Activated T-helper 1 cell treated with Interleukin-2 at 50 U/mL for 16 hours (primary cell): ENCODE data around the gene ELP5.

Source experiments
- DNase-seq: peaks from one replicate; pipeline ENCODE4 v3.0.0-alpha.2; 2020; ENCODE audit warnings: low read depth

ELP5 gene

DNA sequence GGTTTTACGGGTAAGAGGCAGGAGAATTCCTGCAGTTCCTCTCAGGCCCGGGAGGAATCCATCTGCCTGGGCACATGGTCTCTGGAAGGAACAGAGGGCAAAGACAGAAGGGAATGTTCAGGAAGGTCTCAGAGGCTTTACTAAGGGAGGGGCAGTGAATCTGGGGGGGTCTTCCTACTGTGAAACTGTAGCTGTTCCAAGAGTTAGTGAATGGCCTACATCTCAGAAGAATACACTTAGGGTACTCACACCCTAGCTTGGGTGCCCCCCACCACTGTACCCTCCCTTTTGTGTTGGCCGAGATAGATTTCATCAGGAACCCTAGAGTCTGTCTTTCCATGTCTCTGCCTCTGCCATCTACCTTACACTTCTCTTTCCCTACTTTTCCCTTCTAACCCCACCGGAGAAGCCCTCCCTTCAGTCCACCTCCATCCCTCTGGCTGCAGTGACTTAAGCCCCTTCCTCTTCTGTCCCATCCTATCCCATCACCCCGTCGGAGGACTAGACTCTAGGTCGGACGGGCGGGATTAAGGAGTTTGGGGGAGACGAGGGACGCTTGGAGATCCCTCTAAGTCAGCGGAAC, 32.7 kb upstream of the ELP5 start:
- DNase-seq = no peak

DNA sequence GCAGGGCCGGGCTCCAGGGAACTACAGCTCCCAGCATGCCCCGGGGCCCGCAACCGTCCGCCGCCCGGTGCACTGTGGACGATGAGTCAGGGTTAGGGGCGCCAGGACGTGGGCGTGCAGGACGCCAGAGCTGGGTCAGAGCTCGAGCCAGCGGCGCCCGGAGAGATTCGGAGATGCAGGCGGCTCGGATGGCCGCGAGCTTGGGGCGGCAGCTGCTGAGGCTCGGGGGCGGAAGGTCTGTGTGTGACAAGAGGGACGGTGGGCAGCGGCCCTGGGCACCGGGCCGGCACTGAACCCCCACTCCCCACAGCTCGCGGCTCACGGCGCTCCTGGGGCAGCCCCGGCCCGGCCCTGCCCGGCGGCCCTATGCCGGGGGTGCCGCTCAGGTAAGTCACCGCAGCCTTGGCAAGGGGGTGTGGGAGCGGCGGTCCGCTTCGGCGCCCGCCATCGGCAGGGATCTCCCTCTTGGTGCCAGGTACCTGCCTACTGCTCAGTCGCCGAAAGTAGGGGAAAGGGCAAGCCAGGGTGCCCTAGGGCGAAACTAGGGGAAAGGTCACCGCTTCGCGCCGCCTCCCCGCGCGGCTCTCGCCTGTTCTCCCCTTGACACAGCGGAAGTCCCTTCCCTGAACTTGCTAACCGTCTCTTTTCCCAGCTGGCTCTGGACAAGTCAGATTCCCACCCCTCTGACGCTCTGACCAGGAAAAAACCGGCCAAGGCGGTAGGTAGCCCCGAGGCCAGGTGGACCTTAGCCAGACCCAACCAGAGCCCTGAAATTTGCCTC, 32.0 kb upstream of the ELP5 start, which contains the start of the genes ACADVL and DLG4:
TSS of gene ACADVL (plus strand) at position 127 of the 781 bp plus-strand sequence. CDS start at position 174, 47 bp downstream.
TSS of gene DLG4 (minus strand) at position 25 of the 781 bp plus-strand sequence.
- DNase-seq = peak; percentile 59

DNA sequence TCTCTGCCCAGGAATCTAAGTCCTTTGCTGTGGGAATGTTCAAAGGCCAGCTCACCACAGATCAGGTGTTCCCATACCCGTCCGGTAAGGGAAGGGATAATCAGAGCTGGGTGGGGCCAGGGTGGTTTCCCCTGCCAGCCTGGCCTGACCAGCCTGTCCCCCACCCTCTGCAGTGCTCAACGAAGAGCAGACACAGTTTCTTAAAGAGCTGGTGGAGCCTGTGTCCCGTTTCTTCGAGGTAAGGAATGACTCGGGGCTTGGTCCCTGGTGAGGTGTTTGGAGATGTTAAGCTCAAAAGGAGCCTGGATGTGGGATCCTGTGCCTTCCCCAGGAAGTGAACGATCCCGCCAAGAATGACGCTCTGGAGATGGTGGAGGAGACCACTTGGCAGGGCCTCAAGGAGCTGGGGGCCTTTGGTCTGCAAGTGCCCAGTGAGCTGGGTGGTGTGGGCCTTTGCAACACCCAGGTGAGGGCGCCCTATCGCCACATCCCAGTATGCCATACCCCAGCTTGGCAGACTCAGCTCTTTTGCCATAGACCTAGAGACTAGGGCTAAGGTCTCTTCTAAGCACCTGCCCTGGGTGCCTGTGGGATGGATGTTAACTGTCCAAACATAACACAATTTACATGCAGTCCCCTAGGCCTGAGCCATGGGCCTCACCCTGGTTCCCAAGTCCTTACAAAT, 31.3 kb upstream of the ELP5 start:
- peak; percentile 37 for DNase-seq

DNA sequence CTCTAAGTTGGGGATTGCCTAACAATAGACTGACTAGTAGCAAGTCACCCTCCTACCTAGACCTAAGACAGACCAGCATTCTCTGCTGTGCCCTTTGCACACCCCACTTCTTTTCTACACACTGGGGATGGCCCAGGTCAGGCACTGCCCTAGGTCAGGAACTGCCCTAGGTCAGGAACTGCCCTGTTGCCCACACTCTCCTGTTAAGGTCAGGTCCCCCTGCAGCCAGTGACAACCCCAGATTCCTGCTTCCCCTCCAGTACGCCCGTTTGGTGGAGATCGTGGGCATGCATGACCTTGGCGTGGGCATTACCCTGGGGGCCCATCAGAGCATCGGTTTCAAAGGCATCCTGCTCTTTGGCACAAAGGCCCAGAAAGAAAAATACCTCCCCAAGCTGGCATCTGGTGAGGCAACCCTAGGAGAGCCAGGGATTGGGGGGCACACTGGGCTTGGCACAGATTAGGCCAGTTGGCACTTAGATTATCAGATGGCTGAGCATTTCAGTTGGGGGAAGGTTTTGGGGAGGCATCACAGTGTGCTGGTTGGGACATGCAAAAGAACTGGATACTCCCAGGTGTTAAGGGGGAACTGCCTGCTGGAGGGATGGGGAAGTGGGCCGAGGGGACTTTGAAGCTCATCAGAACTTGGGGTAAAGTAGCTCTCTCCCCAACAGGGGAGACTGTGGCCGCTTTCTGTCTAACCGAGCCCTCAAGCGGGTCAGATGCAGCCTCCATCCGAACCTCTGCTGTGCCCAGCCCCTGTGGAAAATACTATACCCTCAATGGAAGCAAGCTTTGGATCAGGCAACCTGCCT, 30.5 kb upstream of the ELP5 start:
- no peak for DNase-seq

DNA sequence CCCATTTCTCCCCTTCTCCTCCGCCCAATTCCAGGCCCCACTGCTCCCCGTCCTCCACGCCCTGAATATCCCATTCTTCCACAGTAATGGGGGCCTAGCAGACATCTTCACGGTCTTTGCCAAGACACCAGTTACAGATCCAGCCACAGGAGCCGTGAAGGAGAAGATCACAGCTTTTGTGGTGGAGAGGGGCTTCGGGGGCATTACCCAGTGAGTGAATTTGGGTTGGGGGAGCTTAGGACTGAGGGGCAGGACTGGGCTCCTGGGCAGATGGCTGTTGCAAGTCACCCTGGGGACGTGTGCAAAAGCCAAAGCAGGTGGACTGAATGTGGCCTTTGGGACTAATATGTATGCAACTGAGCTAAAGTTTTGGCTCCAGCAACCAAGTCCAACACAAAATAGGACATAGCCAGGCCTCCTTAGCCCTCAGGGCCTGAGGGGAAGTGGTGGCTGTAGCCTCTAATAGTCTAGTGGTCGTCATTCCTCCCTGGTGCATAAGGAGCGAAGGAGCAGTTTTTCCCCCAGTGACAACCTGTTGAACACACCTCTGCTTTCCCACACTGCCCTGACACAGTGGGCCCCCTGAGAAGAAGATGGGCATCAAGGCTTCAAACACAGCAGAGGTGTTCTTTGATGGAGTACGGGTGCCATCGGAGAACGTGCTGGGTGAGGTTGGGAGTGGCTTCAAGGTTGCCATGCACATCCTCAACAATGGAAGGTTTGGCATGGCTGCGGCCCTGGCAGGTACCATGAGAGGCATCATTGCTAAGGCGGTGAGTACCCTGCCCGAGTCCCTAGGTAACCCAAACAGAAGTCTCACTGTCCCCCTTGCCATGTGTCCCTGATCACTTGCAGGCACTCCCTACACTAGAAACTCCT, 29.7 kb upstream of the ELP5 start:
- no peak for DNase-seq

DNA sequence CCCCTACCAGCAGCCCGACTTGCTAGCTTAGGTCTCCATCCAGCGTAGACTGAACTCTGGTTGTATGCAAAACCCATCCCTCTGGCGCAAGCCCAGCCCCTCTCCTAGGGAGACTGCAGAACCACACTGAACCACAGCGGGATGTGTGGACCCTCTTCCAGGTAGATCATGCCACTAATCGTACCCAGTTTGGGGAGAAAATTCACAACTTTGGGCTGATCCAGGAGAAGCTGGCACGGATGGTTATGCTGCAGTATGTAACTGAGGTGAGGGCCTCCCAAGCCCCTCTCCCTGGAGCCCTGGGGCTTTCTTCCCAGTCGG, 29.1 kb upstream of the ELP5 start:
- DNase-seq = no peak

DNA sequence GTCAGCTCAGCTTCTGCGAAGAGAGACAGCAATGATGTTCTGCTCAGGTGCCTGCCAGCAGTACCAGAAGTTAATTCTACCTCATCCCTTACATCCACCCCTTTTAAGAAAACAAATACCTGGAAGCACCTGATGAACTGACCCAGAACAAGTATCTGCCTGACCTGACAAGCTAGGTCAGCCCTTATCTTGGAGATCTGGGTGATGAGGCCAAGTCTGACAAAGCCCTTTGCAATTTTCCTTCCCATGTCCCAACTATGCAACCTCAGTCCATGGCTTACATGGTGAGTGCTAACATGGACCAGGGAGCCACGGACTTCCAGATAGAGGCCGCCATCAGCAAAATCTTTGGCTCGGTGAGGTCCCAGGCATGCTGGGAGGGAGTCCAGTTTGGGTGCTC, 28.6 kb upstream of the ELP5 start:
- DNase-seq = no peak

DNA sequence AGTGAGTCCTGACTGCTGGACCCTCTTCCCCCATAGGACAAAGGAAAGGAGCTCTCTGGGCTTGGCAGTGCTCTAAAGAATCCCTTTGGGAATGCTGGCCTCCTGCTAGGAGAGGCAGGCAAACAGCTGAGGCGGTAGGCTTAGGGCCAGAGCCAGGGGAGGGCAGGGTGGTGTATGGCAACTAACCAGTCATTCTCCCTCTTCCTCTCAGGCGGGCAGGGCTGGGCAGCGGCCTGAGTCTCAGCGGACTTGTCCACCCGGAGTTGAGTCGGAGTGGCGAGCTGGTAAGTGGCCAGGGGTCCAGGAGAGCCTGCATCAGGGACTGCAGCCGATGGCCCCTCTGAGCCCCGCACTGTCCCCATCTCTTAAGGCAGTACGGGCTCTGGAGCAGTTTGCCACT, 27.9 kb upstream of the ELP5 start:
- no peak for DNase-seq

DNA sequence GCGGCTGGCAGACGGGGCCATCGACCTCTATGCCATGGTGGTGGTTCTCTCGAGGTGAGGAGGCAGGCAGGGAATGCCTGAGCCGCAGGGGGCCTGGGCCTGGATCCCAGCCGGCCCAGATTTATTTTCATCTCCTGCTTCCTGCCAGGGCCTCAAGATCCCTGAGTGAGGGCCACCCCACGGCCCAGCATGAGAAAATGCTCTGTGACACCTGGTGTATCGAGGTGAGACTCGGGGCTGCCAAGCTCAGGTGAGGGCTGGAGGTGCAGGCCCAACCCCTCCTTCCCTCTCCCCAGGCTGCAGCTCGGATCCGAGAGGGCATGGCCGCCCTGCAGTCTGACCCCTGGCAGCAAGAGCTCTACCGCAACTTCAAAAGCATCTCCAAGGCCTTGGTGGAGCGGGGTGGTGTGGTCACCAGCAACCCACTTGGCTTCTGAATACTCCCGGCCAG, 27.3 kb upstream of the ELP5 start:
- no peak for DNase-seq

DNA sequence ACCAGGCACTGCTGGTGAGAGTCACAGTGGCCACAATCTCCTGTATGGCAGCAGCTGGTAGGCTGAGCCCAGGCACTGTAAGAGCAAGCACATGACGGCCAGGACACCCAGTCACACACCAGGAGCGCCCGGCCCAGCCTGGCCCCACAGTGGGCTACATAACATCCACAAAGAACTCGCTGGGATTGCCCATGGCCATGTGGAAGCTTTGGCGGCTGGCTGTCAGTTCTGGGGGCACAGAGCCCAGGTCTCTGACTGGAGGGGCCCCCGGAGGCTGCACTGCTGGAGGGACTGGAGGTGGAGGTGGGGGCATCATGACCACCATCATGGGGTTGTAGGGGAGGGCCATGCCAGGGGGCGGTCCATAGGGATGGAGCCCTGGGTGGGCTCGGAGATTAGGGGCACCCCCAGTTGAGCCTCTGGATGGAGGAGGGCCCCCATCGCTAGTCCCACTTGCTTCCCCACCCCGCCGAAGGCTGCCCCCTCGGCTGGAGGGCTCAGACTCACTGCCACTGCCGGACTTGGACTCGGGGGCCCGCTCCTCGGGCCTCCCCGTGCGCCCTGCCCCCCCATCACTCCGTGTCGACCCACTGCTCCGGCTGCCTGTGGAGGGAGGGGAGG, 26.2 kb upstream of the ELP5 start:
- no peak for DNase-seq

DNA sequence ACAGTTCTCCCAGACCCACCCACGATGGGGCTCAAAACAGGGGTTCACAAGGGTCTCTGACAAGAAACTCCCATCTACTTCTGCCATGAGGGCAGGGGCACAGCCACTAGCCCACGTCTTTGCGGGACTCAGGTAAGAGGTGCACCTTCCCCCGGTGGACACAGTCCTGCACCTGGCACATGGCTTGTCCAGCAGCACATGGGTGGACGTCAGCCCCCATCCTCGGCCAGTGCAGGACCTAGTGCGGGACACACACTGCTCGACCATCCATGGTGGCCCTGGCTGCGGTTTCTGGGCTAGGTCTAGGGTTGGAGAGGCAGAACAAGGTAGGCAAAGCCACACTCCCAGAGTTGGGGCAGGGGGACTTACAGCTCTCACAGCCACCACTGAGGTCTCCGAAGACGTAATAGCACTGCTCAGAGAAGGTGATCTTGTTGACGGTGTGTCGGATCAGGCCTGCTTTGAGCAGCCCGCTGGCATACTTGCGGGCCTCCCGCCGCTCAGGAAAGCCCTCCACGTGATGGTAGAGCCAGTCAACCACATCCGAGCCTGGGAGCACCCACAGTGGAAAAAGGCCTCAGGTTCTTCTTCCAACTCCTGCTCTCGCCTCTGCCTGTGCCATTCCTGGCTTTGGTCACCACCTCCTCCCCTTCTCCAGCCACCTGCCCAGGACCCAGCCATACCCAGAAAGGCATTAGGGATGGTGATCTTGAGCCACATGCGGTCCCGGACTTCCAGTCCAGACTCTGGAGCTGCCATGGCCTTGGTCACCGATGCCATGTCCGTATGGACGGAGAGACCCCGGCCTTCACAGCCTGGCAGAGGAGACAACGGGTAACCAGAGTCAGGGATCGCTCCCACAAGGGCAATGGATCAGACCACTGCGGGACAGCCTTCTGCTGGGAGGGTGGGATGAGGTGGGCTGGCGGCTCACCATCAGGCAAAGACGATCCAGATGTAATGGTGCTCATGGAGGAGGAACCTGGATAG, 25.0 kb upstream of the ELP5 start:
- no peak for DNase-seq

DNA sequence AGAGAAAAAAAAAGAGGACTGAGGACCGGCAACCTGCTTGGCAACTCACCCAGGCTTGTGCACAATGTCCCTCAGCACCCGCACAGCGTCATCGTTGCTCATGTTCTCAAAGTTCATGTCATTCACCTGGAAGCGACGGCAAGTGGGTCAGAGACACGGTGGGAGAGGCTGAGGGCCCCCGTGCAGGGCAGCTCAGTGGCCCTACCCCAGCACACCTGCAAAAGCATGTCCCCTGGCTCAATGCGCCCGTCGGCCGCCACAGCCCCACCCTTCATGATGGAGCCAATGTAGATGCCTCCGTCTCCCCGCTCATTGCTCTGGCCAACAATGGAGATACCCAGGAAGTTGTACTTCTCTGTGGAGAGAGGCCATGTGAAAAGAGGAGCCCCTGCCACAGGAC, 23.1 kb upstream of the ELP5 start:
- no peak for DNase-seq

DNA sequence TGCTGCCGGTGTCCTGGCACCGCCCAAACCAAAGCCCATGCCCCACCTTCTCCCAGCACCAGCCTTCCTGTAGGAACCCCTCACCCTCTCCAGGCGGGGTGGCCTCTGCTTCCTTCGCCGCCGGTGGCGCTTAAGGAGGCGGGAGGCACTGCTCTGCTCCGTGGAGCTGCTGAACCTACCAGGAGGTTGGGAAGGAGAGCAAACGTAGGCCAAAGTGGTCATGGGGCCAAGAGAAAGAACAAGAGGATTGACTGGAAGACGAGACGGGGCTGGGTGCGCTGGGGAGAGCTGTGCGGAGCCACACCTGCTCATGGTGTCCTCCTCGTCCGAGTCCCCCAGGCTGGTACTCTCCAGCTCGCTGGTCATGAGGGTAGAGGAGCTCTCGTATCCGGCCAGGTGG, 22.5 kb upstream of the ELP5 start:
- no peak for DNase-seq

DNA sequence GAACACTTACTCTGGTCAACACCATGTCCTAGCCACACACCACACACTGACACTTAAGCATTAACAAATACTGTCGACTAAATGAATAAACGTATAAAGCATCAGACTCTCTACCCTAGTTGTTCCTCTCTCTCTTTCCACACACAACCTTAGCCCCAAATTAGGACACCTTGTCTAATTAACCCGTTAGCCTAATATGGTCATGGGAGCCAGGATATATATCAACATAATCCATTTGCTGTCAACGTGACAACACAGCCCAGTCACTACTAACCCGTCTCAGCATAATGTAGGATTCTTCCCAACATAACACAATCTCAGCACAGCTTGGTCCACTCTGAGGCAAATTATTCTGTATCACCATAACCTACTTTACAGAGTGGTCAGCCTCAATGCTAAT, 19.9 kb upstream of the ELP5 start:
- no peak for DNase-seq

DNA sequence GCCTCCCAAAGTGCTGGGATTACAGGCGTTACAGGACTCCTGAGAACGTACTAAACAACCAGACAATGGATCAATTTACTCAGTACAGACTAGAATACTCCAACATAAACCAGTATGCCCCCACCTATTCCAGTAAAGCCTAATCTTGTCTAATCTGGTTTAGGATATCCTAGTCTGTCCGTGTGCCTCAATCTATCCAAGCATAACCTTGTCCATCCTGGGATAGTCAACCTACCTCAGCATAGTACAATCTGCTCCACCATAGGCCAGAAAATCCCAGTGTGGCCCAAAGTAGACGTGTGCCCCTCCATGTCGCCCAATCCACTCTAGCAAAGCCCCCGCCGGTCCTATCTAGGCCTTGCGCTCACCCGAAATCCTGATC, 18.3 kb upstream of the ELP5 start:
- no peak for DNase-seq

DNA sequence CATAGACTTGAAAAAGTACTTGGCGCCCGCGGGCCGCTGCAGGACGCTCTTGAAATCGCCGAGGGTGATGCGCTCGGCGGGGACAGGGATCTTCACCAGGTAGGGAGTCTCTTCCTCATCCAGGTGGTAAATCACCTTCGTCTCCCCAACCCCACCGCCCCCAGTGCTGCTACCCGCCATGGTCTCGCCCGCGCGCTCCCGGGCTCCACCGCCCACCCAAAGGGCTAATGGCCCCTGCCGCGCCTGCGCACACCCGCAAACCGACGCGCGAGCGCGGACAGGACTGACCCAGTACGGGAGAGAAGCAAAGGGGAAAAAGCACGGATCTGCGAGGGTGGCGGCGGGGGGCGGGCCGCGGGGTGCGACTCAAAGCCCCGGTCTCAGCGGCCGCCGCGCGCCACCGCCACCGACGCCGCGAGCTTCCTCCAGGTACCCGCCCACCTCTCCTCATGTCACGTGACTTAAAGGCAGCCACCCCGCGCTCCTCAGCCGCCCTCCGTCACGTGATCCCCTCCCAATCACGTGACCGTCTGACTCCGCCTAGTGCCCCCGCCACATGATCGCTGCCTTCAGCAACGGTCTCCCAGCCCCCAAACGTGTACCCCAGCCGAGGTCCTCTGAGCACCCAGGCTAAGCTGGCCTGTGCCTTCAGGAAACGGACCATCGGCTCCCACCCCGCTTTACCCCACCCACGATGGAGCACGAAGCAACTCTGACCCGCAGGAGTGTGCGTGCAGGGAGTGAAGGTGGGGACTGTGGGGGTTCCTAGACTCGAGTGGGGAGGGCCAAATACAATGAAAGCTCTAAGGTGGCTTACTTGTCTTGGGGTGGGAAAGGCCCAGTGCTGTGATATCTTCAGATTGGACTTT, 17.7 kb upstream of the ELP5 start, which contains the start of gene DVL2:
TSS of gene DVL2 (minus strand) at position 435 of the 869 bp plus-strand sequence. CDS start at position 180, 255 bp downstream.
- DNase-seq = peak; percentile 89

DNA sequence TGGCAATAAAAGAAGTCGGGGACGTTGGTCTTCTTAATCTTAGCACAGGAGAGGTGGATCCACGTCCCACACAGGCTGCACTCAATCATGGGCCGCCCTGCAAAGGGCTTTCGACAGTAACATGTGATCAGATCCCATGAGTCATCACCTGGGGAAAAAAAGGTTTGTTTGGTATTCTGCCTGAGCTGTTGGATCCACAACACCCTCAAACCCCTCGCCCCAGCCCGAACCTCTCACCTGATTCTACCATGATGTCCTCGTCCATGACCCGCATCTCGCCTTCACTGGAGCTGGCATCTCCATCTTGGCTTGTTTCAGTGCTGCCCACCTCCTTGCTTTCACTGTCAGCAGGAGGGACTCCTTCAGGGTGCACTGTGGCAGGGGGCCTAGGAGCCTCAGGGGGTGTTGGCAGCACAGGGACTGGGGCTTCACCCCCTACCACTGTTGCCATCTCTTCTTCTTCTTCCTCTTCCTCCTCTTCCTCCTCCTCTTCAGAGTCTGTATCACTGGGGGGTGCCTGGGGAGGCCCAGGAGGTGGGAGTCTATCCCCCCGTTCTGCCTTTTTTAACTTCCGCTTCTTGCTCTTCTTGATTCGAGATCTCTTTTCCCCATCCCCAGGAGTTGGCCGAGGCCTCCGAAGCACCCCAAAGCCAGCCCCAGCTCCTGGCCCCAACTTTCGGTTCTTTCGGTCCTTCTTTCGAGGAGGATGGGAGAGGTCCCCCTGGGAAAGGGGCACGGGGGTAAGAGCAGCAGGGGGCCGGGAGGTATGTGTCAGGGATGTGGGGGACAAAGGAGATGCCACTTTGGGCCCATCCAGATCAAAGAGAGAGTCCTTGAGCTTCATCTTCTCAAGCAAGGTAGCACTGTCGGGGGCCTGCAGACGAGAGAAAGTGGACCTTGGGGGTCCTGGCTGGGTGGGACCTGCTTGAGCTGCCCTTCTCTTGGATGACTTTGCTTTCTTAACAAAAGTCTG, 16.0 kb upstream of the ELP5 start:
- no peak for DNase-seq
